GM12878 (cell line): ENCODE measurements around the gene LBH. TPM values are rescaled to one million over a fixed set of nuclear protein-coding genes. Genes with fewer than 3 reads are reported as not detected.
A peak's percentile ranks its signal among the peaks of the same experiment; 100 is the strongest.

Experiments used
- ATAC-seq: fragments of 200-7000 bp; cut with Tn5 transposase; 3 replicates; pipeline ENCODE4 v1.9.1; 2020; ENCODE audit warnings: mild to moderate bottlenecking, moderate library complexity
- BruUV-seq: library from RNA; stranded (reverse); fragments of 400-500 nt; replicated peaks from 2 replicates; lab custom pipeline; 2021; lab: Mats Ljungman, UMichigan
- CTCF ChIA-PET: fragments of 300-600 bp; sonication (Branson Sonifier 250); formaldehyde crosslinking; extraction: SDS; loops from one replicate; lab custom pipeline; 2021; ENCODE audit warnings: inconsistent platforms; lab: Yijun Ruan, JAX
- POLR2A ChIA-PET: fragments of 350-600 bp; formaldehyde crosslinking; extraction: SDS; loops from one replicate; lab custom pipeline; 2021; ENCODE audit warnings: inconsistent platforms; lab: Charles Lee
- RAD21 ChIA-PET: fragments of 300-600 bp; sonication (Branson Sonifier 250); formaldehyde crosslinking; loops from one replicate; lab custom pipeline; 2023; ENCODE audit warnings: antibody characterized with exemption; ENCODE audit not compliant: unreplicated experiment; lab: Charles Lee
- SMC1A ChIA-PET: fragments of 300-600 bp; sonication (Branson Sonifier 250); formaldehyde crosslinking; loops from one replicate; lab custom pipeline; 2023; ENCODE audit not compliant: unreplicated experiment, uncharacterized antibody; lab: Charles Lee
- DNase-seq: peaks from one replicate; pipeline ENCODE4 v3.0.0-alpha.2; 2011; ENCODE audit warnings: low read depth, low spot score
- FAIRE-seq: peaks from 3 replicates; lab custom pipeline; 2011; peaks lifted over from hg19 to GRCh38; lab: Jason Lieb, UNC
- H2AFZ ChIP-seq: 2 replicates; pipeline ENCODE4 v1.6.0; 2011; ENCODE audit warnings: low read depth, low read length, control low read depth; ENCODE audit not compliant: control insufficient read depth
- H3K27ac ChIP-seq: 2 replicates; pipeline ENCODE4 v1.5.1; 2011; ENCODE audit warnings: control low read depth; ENCODE audit not compliant: control insufficient read depth, insufficient read depth
- H3K27me3 ChIP-seq, 2 experiments: replicated peaks in 1 of 2; 2 replicates each; pipeline versions ENCODE4 v1.6.0 to v1.6.1; 2011; ENCODE audit warnings: low read length in 1 of 2; ENCODE audit not compliant: control insufficient read depth in 2 of 2, insufficient read depth in 2 of 2
- H3K36me3 ChIP-seq, 2 experiments: 2 replicates each; pipeline ENCODE4 v1.5.1; 2011; ENCODE audit warnings: low read length in 1 of 2; ENCODE audit not compliant: control insufficient read depth in 2 of 2, insufficient read depth in 2 of 2
- H3K4me1 ChIP-seq: 2 replicates; pipeline ENCODE4 v1.6.1; 2011; ENCODE audit warnings: mild to moderate bottlenecking, low read length, moderate library complexity, mixed read lengths; ENCODE audit not compliant: control insufficient read depth, insufficient read depth
- H3K4me2 ChIP-seq: 2 replicates; pipeline ENCODE4 v1.6.0; 2011; ENCODE audit warnings: control low read depth; ENCODE audit not compliant: control insufficient read depth, insufficient read depth
- H3K4me3 ChIP-seq: fragments of 200-600 bp; sonication (generic); 2 replicates; pipeline ENCODE4 v1.5.1; 2016
- H3K79me2 ChIP-seq: 2 replicates; pipeline ENCODE4 v1.6.0; 2011; ENCODE audit warnings: low read length; ENCODE audit not compliant: control insufficient read depth, insufficient read depth
- H3K9ac ChIP-seq: 2 replicates; pipeline ENCODE4 v1.8.0; 2011; ENCODE audit warnings: low read length, control low read depth, mixed read lengths; ENCODE audit not compliant: control insufficient read depth, insufficient read depth
- H3K9me3 ChIP-seq: replicated peaks from 3 replicates; pipeline ENCODE4 v1.5.1; 2011; ENCODE audit warnings: mild to moderate bottlenecking, low read length; ENCODE audit not compliant: control insufficient read depth, insufficient read depth
- H4K20me1 ChIP-seq: 2 replicates; pipeline ENCODE4 v1.6.0; 2011; ENCODE audit not compliant: control insufficient read depth, insufficient read depth
- BHLHE40 ChIP-seq, 2 experiments: fragments of 450-650 bp in 1 of 2; IDR thresholded peaks; 2 replicates each; pipeline ENCODE4 v1.6.1; 2011 to 2017; ENCODE audit warnings: low read depth in 2 of 2, borderline replicate concordance in 1 of 2, improper control_type of control experiment in 1 of 2, low read length in 1 of 2, mild to moderate bottlenecking in 1 of 2
- CBX5 ChIP-seq: sonication (generic); IDR thresholded peaks from 2 replicates; pipeline ENCODE4 v1.6.1; 2016; ENCODE audit warnings: low read depth, moderate library complexity, mild to moderate bottlenecking, inconsistent platforms
- CREM ChIP-seq: IDR thresholded peaks from 2 replicates; pipeline ENCODE4 v1.6.1; 2014; ENCODE audit warnings: antibody characterized with exemption, low read depth
- DPF2 ChIP-seq: fragments of 450-650 bp; IDR thresholded peaks from 2 replicates; pipeline ENCODE4 v1.6.1; 2017; ENCODE audit warnings: mild to moderate bottlenecking
- EP300 ChIP-seq, 2 experiments: fragments of 150-350 bp in 1 of 2; IDR thresholded peaks; 2 replicates each; pipeline ENCODE4 v1.6.1; 2011 to 2012; ENCODE audit warnings: low read depth in 2 of 2, low read length in 2 of 2, borderline replicate concordance in 1 of 2, improper control_type of control experiment in 1 of 2, inconsistent platforms in 1 of 2; ENCODE audit not compliant: control insufficient read depth in 1 of 2
- MTA3 ChIP-seq: IDR thresholded peaks from 2 replicates; pipeline ENCODE4 v1.6.1; 2012; ENCODE audit warnings: low read length, inconsistent platforms, borderline replicate concordance
- PAX8 ChIP-seq: fragments of 450-650 bp; IDR thresholded peaks from 2 replicates; pipeline ENCODE4 v1.6.1; 2017; ENCODE audit warnings: mild to moderate bottlenecking, moderate library complexity
- SMAD5 ChIP-seq: IDR thresholded peaks from 2 replicates; pipeline ENCODE4 v1.6.1; 2016; ENCODE audit warnings: antibody characterized with exemption, low read depth
- SMC3 ChIP-seq: IDR thresholded peaks from 2 replicates; pipeline ENCODE4 v1.6.1; 2011; ENCODE audit warnings: low read length, improper control_type of control experiment, borderline replicate concordance
- SRF ChIP-seq, 2 experiments: IDR thresholded peaks; 2 replicates each; pipeline ENCODE4 v1.6.1; 2011; ENCODE audit warnings: low read depth in 2 of 2, low read length in 2 of 2, mild to moderate bottlenecking in 1 of 2, moderate library complexity in 1 of 2
- YY1 ChIP-seq: IDR thresholded peaks from 2 replicates; pipeline ENCODE4 v1.6.1; 2011; ENCODE audit warnings: low read depth, mild to moderate bottlenecking, low read length
- ZBED1 ChIP-seq: IDR thresholded peaks from 2 replicates; pipeline ENCODE4 v1.6.1; 2016; ENCODE audit warnings: borderline replicate concordance
- ZNF24 ChIP-seq: fragments of 450-650 bp; IDR thresholded peaks from 2 replicates; pipeline ENCODE4 v1.6.1; 2017; ENCODE audit warnings: antibody characterized with exemption, mild to moderate bottlenecking
- WGBS: methylation state at CpG from one replicate; pipeline ENCODE4 v1.1.6; 2016; ENCODE audit warnings: low lambda C conversion rate; ENCODE audit not compliant: insufficient replicate concordance, insufficient coverage; ENCODE audit errors: missing lambda C conversion rate; 5-methylcytosine and 5-hydroxymethylcytosine counted together
- in situ Hi-C: fragments of 300-500 bp; cut with MboI; formaldehyde crosslinking; loops from 9 replicates; pipeline ENCODE4 v1.14.3; 2018; ENCODE audit warnings: mixed read lengths
- intact Hi-C: fragments of 100-400 bp; cut with micrococcal nuclease; formaldehyde crosslinking; loops from one replicate; pipeline ENCODE4 v1.14.2; 2022; ENCODE audit not compliant: unreplicated experiment
- polyA plus RNA-seq, 11 experiments: library from polyadenylated mRNA; depleted of rRNA in 4 of 11; unstranded in 6 of 11; stranded (reverse) in 5 of 11; fragments of >200 nt; fragmentation: Nextera tagmentation in 4 of 11; fragmentation: Illumina TruSeq in 1 of 11; extraction: Ambion mirVana in 4 of 11; extraction: Trizol in 1 of 11; gene quantifications; 1 replicate in 1 of 11; 2 replicates in 10 of 11; pipeline versions ENCODE4 v1.2.1 to v1.2.3, GENCODE V29; 2011 to 2016; ENCODE audit warnings: inconsistent platforms in 2 of 11, missing spikeins in 2 of 11, low read depth in 1 of 11
- total RNA-seq, 4 experiments: library from RNA; depleted of rRNA in 3 of 4; stranded (reverse); fragments of >200 nt in 3 of 4; fragmentation: Illumina TruSeq in 1 of 4; extraction: Trizol in 1 of 4; gene quantifications; 2 replicates each; pipeline versions ENCODE4 v1.2.1 to v1.2.3, GENCODE V29; 2013 to 2021
- TF ChIP-seq, protein P1 (sequence below): IDR thresholded peaks from 2 replicates; pipeline ENCODE4 v1.6.1; 2011; ENCODE audit warnings: borderline replicate concordance, low read depth, mild to moderate bottlenecking, moderate library complexity, low read length; ENCODE audit not compliant: insufficient read depth, poor library complexity, severe bottlenecking
- TF ChIP-seq, protein P2 (sequence below): fragments of 450-650 bp; IDR thresholded peaks from 2 replicates; pipeline ENCODE4 v1.6.1; 2017; ENCODE audit warnings: mild to moderate bottlenecking
- TF ChIP-seq, protein P3 (sequence below): fragments of 450-650 bp; IDR thresholded peaks from 2 replicates; pipeline ENCODE4 v1.6.1; 2018; ENCODE audit warnings: borderline replicate concordance, mild to moderate bottlenecking; ENCODE audit not compliant: partially characterized antibody
- TF ChIP-seq, protein P4 (sequence below): IDR thresholded peaks from 2 replicates; pipeline ENCODE4 v1.6.1; 2012; ENCODE audit warnings: low read depth, low read length, improper control_type of control experiment

Gene LBH
- total and polyA plus RNA-seq, 10 of the 15 experiments (the other 5 are each of a cell fraction or from before 2014, with no cell fraction given), result 9.3 to 133 (median 34.1) TPM

DNA sequence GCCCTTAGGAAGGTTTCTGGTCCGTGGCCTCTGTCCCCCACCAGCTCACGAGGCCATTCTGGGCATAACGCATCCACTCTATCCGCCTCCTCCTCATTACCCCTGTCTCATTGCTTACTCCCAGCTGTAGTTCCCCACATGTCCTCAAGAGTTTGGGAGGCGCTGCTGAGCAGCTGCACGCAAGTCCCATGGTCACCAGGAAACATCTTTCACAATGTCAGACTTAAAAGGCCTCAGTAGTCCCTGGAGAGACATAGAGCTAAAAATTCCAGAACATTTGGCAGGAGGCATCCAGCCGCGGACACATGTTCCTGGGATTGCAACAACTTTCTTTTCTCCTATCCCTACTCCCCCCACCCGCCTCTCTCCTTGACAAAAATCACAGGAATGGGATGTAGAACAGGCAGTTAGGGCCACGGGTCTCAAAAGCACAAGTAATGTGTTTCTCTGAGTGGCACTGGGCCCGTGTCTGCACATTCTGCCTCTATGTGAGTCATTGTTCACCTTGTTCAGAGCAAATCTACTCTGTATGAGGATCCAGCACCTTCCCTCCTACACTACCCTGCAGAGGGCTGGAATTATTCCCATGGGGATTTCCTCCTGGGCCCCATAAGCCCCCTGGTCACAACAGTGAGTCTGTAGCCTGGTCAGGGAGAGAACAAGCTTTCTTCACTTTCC is 8.1 kb downstream of the LBH start:
- Histone ChIP-seq H3K36me3 (no peaks in the 10 kb centered on the region; a peak in 2 of 4 replicates), H3K9me3 (peaks cover 24% of the 10 kb centered on the region; the same call in 2 of the 3 replicates), H3K9ac (no peak overlapping the region), H3K27ac (no peak overlapping the region), H3K4me2 (no peak overlapping the region), H3K4me1 (peaks cover 18% of the 10 kb centered on the region), H2AFZ (no peak overlapping the region), H3K79me2 (no peaks in the 10 kb centered on the region; the same call in 1 of the 2 replicates), H4K20me1 (no peaks in the 10 kb centered on the region), H3K27me3 (no peaks in the 10 kb centered on the region), H3K4me3 (no peak overlapping the region)
- WGBS, result 44% methylated on average over 11 of the region's 11 CpGs
- SMC1A ChIA-PET, result interaction anchor here (0.6 to 25.4 kb wide), 11 partner anchors 8 to 472 kb away, joined by 3 to 444 read pairs (median 5); no protein-coding TSS in a partner anchor
- intact Hi-C loops (loop anchor here (10.0 kb wide), 1 partner anchor 245 kb away; no protein-coding TSS in a partner anchor), in situ Hi-C loops (no loop called here)
- DNase-seq, result no peak
- POLR2A ChIA-PET, result interaction anchor here (1.0 to 1.6 kb wide), 5 partner anchors 11 to 98 kb away, joined by 3 to 5 read pairs (median 4); no protein-coding TSS in a partner anchor
- peak; percentile 27 for FAIRE-seq
- RAD21 ChIA-PET, result interaction anchor here (0.5 to 2.3 kb wide), 11 partner anchors 8 to 472 kb away, joined by 3 to 9 read pairs (median 3); no protein-coding TSS in a partner anchor
- BruUV-seq, result no TSS peak
- peak; percentile 64 for ATAC-seq
- CTCF ChIA-PET, result interaction anchor here (0.7 to 9.9 kb wide), 26 partner anchors 8 to 472 kb away, joined by 3 to 104 read pairs (median 3); no protein-coding TSS in a partner anchor
- TF ChIP-seq PAX8 (no peak), ZBED1 (no peak), SMAD5 (no peak), CBX5 (no peak), MTA3 (no peak), DPF2 (no peak), SRF (IDR thresholded peaks at IDR 0.05; ENCODE audit: low read depth in 2 of 2, low read length in 2 of 2) (no peak), ZNF24 (no peak), SMC3 (peak; percentile 21; the same call in 1 of the 2 replicates), EP300 (IDR thresholded peaks at IDR 0.05; ENCODE audit: borderline replicate concordance in 1 of 2, control insufficient read depth in 1 of 2, low read depth in 2 of 2, low read length in 2 of 2) (no peak), CREM (no peak), YY1 (peak; percentile 51; the same call in 1 of the 2 replicates), BHLHE40 (IDR thresholded peaks at IDR 0.05; ENCODE audit: borderline replicate concordance in 1 of 2, low read depth in 2 of 2, low read length in 1 of 2) (no peak)
- TF ChIP-seq, protein P1, sequence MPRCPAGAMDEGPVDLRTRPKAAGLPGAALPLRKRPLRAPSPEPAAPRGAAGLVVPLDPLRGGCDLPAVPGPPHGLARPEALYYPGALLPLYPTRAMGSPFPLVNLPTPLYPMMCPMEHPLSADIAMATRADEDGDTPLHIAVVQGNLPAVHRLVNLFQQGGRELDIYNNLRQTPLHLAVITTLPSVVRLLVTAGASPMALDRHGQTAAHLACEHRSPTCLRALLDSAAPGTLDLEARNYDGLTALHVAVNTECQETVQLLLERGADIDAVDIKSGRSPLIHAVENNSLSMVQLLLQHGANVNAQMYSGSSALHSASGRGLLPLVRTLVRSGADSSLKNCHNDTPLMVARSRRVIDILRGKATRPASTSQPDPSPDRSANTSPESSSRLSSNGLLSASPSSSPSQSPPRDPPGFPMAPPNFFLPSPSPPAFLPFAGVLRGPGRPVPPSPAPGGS, result no peak
- TF ChIP-seq, protein P2, sequence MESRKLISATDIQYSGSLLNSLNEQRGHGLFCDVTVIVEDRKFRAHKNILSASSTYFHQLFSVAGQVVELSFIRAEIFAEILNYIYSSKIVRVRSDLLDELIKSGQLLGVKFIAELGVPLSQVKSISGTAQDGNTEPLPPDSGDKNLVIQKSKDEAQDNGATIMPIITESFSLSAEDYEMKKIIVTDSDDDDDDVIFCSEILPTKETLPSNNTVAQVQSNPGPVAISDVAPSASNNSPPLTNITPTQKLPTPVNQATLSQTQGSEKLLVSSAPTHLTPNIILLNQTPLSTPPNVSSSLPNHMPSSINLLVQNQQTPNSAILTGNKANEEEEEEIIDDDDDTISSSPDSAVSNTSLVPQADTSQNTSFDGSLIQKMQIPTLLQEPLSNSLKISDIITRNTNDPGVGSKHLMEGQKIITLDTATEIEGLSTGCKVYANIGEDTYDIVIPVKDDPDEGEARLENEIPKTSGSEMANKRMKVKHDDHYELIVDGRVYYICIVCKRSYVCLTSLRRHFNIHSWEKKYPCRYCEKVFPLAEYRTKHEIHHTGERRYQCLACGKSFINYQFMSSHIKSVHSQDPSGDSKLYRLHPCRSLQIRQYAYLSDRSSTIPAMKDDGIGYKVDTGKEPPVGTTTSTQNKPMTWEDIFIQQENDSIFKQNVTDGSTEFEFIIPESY, result peak; percentile 79
- TF ChIP-seq, protein P3, sequence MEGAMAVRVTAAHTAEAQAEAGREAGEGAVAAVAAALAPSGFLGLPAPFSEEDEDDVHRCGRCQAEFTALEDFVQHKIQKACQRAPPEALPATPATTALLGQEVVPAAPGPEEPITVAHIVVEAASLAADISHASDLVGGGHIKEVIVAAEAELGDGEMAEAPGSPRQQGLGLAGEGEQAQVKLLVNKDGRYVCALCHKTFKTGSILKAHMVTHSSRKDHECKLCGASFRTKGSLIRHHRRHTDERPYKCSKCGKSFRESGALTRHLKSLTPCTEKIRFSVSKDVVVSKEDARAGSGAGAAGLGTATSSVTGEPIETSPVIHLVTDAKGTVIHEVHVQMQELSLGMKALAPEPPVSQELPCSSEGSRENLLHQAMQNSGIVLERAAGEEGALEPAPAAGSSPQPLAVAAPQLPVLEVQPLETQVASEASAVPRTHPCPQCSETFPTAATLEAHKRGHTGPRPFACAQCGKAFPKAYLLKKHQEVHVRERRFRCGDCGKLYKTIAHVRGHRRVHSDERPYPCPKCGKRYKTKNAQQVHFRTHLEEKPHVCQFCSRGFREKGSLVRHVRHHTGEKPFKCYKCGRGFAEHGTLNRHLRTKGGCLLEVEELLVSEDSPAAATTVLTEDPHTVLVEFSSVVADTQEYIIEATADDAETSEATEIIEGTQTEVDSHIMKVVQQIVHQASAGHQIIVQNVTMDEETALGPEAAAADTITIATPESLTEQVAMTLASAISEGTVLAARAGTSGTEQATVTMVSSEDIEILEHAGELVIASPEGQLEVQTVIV, result no peak
- TF ChIP-seq, protein P4, sequence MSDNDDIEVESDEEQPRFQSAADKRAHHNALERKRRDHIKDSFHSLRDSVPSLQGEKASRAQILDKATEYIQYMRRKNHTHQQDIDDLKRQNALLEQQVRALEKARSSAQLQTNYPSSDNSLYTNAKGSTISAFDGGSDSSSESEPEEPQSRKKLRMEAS, result no peak
